ENCODE data around the gene IGF2R.

Gene IGF2R

DNA sequence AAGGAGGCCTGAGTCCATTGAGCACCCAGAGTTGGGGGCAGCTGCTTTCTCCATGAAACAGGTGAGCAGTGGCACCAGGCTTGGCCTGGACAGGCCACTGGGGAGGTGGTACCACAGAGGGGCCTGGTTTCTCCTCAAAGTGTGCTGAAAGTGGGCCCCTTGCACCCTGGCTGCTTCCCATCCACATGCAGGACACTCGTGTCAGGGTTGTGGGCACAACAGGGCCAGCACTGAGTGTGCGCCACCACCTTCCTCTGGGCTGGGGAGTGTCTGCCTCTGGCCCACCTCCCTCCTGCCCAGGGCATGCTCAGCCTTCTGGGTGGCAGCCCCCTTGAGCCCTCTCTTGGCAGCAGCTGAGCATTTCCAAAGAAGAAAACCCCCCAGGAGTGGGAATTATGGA lies 147.5 kb downstream of the IGF2R start:
- TF ChIP-seq, protein P1, sequence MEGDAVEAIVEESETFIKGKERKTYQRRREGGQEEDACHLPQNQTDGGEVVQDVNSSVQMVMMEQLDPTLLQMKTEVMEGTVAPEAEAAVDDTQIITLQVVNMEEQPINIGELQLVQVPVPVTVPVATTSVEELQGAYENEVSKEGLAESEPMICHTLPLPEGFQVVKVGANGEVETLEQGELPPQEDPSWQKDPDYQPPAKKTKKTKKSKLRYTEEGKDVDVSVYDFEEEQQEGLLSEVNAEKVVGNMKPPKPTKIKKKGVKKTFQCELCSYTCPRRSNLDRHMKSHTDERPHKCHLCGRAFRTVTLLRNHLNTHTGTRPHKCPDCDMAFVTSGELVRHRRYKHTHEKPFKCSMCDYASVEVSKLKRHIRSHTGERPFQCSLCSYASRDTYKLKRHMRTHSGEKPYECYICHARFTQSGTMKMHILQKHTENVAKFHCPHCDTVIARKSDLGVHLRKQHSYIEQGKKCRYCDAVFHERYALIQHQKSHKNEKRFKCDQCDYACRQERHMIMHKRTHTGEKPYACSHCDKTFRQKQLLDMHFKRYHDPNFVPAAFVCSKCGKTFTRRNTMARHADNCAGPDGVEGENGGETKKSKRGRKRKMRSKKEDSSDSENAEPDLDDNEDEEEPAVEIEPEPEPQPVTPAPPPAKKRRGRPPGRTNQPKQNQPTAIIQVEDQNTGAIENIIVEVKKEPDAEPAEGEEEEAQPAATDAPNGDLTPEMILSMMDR (IDR thresholded peaks at IDR 0.05; ENCODE audit: insufficient read depth, low read depth, low read length, missing control alignments): no peak
- no peak for DNase-seq (ENCODE audit: low read depth)
- no peak overlapping the region for H3K4me3 ChIP-seq (ENCODE audit: low read depth, low read length)

DNA sequence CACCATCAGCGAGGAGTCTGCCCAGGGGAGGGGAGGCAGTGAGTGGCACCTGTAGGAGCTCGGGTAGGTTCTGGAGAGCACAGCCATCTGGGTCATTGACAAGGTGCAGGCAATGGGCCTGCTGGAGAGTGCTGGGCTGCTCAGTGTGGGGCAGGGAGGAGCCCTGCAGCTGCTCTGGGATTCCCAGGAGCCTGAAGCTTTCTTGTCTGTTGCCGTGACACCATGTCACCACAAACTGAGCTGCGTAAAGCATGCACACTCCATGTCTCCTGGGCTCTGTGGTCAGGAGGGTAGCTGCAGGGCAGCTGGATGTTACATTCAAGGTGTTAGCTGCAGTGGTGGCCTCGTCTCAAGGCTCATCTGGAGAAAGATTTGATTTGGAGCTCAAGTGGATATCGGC lies 148.3 kb downstream of the IGF2R start:
- TF ChIP-seq, protein P1 (IDR thresholded peaks at IDR 0.05; ENCODE audit: insufficient read depth, low read depth, low read length, missing control alignments): no peak
- H3K4me3 ChIP-seq (ENCODE audit: low read depth, low read length): no peak overlapping the region
- DNase-seq (ENCODE audit: low read depth): no peak

DNA sequence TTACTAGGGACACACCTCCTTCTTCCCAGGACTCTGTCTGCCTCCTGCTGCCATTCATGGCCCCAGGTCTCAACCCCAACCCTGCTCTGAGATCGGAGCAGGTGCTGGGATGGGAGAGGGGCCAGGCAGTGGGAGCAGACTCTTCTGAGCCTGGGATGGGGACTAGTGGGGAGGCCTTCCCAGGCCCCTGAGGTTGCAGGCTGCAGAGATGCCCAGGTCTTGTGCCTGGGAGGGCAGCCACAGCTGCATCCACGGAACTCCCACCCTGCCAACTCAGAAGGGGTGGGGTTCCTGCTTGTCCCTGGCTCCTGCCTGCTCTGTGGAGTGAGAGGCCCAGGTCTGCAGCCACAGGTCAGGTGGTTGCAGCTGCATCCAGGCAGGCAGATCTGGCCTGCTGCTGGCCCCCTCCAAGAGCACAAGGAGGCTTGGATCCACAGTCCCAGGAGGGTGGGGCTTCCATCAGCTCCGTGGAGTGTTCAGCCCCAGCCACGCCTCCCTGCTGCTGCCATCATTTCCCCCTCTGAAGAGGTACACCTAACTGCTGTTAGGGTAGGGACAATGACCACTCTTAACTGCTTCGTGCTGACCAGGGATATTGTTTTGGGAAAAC lies 149.8 kb downstream of the IGF2R start:
- DNase-seq (ENCODE audit: low read depth): no peak
- no peak overlapping the region for H3K4me3 ChIP-seq (ENCODE audit: low read depth, low read length)
- TF ChIP-seq, protein P1 (IDR thresholded peaks at IDR 0.05; ENCODE audit: insufficient read depth, low read depth, low read length, missing control alignments): no peak

DNA sequence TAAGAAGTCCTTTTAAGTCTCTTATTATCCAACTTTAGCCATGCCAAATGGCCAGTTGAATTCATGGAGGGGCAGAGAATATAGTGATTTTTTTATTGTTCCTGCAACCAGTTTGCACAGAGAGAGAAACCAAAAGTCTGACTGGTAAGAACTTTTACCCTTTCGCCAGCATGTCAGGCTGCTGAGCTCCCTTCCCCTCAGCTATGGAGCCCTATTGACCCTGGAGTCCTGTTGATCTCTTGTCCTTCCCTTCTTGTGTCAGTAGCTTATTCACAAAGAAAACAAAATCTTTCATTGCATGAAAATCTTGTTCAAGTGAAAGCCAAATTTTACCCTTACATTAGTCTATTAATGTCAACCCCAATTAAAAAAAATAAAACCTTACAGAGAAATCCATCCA lies 151.2 kb downstream of the IGF2R start:
- no peak for DNase-seq (ENCODE audit: low read depth)
- TF ChIP-seq, protein P1 (IDR thresholded peaks at IDR 0.05; ENCODE audit: insufficient read depth, low read depth, low read length, missing control alignments): no peak
- no peak overlapping the region for H3K4me3 ChIP-seq (ENCODE audit: low read depth, low read length)

DNA sequence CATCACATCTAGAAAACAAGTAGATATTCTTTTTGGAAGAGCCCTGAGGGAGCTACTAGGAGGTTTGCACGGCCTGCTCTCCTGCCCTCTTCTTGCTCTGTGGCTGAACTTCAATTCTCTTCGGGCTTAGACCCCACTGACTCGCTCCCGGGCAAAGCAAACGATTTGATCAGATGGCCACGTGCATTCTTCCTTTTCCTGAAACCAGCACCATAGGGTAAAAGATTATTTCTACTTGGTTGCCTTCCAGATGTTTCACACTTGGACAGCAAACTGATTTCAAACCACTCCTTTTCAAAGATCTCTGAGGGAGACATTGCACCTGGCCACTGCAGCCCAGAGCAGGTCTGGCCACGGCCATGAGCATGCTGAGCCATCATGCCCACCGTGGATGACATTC lies 152.7 kb downstream of the IGF2R start, which contains the start of gene SLC22A1:
SLC22A1 (plus strand) TSS at position 258 of the 400 bp plus-strand sequence; CDS start at position 379, 121 bp downstream.
- no peak within 1 kb of the TSS for H3K4me3 ChIP-seq (ENCODE audit: low read depth, low read length)
- TF ChIP-seq, protein P1 (IDR thresholded peaks at IDR 0.05; ENCODE audit: insufficient read depth, low read depth, low read length, missing control alignments): no peak
- no peak for DNase-seq (ENCODE audit: low read depth)

DNA sequence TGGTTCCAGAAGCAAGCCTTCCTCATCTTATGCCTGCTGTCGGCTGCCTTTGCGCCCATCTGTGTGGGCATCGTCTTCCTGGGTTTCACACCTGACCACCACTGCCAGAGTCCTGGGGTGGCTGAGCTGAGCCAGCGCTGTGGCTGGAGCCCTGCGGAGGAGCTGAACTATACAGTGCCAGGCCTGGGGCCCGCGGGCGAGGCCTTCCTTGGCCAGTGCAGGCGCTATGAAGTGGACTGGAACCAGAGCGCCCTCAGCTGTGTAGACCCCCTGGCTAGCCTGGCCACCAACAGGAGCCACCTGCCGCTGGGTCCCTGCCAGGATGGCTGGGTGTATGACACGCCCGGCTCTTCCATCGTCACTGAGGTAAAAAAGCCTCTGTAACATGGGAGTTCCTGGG lies 153.1 kb downstream of the IGF2R start:
- H3K4me3 ChIP-seq (ENCODE audit: low read depth, low read length): no peak overlapping the region
- DNase-seq (ENCODE audit: low read depth): no peak
- TF ChIP-seq, protein P1 (IDR thresholded peaks at IDR 0.05; ENCODE audit: insufficient read depth, low read depth, low read length, missing control alignments): no peak

DNA sequence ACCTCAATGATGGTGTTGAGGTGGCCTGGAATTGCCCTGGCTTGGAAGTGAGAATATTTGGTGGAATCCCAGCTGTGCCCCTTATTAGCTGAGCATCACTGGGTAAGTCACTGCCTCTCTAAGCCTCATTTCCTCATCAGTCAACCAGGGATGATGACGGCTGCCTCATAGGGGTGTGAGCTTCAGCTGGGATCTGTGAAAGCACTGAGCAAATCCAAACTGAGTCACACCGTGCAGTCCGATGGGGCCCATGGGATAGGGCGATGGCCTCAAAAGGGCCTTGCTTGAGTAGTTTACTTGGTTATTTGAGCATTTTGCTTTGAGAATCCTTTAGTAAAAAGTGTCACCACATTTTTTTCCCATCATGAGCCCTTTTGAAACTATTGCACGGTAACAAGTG lies 153.9 kb downstream of the IGF2R start:
- TF ChIP-seq, protein P1 (IDR thresholded peaks at IDR 0.05; ENCODE audit: insufficient read depth, low read depth, low read length, missing control alignments): no peak
- no peak overlapping the region for H3K4me3 ChIP-seq (ENCODE audit: low read depth, low read length)
- no peak for DNase-seq (ENCODE audit: low read depth)

All from GM12865 (cell line).